Small intestine (tissue), 16 donors: Measurements from ENCODE around the gene LRP1. TPM values are rescaled to one million over a fixed set of nuclear protein-coding genes. Genes with fewer than 3 reads are reported as not detected.

Source experiments
- DNase-seq, 2 donors: peaks; one replicate each; pipeline versions ENCODE4 v3.0.0 to v3.0.0-alpha.2; 2013
- FAIRE-seq: peaks from 2 replicates; lab custom pipeline; 2012; peaks lifted over from hg19 to GRCh38; lab: Jason Lieb, UNC
- H3K27ac ChIP-seq, 3 donors: one replicate each; pipeline ENCODE4 v1.5.1; 2013; ENCODE audit warnings: low read length in 2 of 3, mild to moderate bottlenecking in 2 of 3, control low read depth in 1 of 3, inconsistent platforms in 1 of 3, low read depth in 1 of 3, moderate library complexity in 1 of 3
- H3K27me3 ChIP-seq, 3 donors: one replicate each; pipeline ENCODE4 v1.6.1; 2013; ENCODE audit warnings: low read length in 3 of 3, inconsistent platforms in 1 of 3; ENCODE audit not compliant: control insufficient read depth in 3 of 3, insufficient read depth in 3 of 3
- H3K36me3 ChIP-seq, 3 donors: one replicate each; pipeline ENCODE4 v1.6.1; 2013; ENCODE audit warnings: low read length in 3 of 3, inconsistent platforms in 1 of 3, low read depth in 1 of 3, mild to moderate bottlenecking in 1 of 3, moderate library complexity in 1 of 3; ENCODE audit not compliant: control insufficient read depth in 3 of 3, insufficient read depth in 2 of 3
- H3K4me1 ChIP-seq, 3 donors: one replicate each; pipeline ENCODE4 v1.6.1; 2013; ENCODE audit warnings: low read length in 2 of 3, inconsistent platforms in 1 of 3, low read depth in 1 of 3, mild to moderate bottlenecking in 1 of 3, moderate library complexity in 1 of 3; ENCODE audit not compliant: control insufficient read depth in 3 of 3, insufficient read depth in 2 of 3
- H3K4me3 ChIP-seq, 3 donors: one replicate each; pipeline ENCODE4 v1.5.1; 2013; ENCODE audit warnings: low read length in 3 of 3, control low read depth in 1 of 3, inconsistent platforms in 1 of 3, low read depth in 1 of 3, mild to moderate bottlenecking in 1 of 3, moderate library complexity in 1 of 3
- H3K9me3 ChIP-seq, 2 donors: one replicate each; pipeline ENCODE4 v1.6.1; 2013; ENCODE audit warnings: low read depth in 1 of 2, low read length in 1 of 2; ENCODE audit not compliant: control insufficient read depth in 2 of 2, insufficient read depth in 1 of 2
- WGBS, 3 donors: extraction: QIAGEN DNeasy Blood & Tissue Kit; methylation state at CpG; one replicate each; pipeline ENCODE4 v1.1.7; 2013; 5-methylcytosine and 5-hydroxymethylcytosine counted together
- long read RNA-seq, 10 donors: transcript quantifications; one replicate each; lab custom pipeline, GENCODE V29; 2026
- polyA plus RNA-seq, 4 donors: library from polyadenylated mRNA; stranded (reverse) in 3 of 4; unstranded in 1 of 4; fragments of 200-250 nt in 3 of 4; fragments of 120-200 nt in 1 of 4; gene quantifications; one replicate each; pipeline versions ENCODE4 v1.2.1 to v1.2.3, GENCODE V29; 2013
- donor health status: healthy with polysubstance abuse.
- donor health status: control.
- donor health status: control.
- donor health status: Bipolar disorder and iron deficiency.
- donor health status: healthy.

LRP1 gene
- polyA plus RNA-seq = 10 to 100 TPM; 24.3 to 55.3 (median 41.6) TPM
- long read RNA-seq, donor 1, partial matches to known transcripts = 18 of 18 reads
- long read RNA-seq, donor 1, other reads (novel, unspliced or antisense) = 0 of 18 reads
- long read RNA-seq, donor 2, partial matches to known transcripts = 20 of 21 reads
- long read RNA-seq, donor 2, other reads (novel, unspliced or antisense) = 0 of 21 reads
- long read RNA-seq, donor 3, partial matches to known transcripts = 13 of 14 reads
- long read RNA-seq, donor 3, other reads (novel, unspliced or antisense) = 0 of 14 reads
- long read RNA-seq, donor 4 = 0 reads
- long read RNA-seq, donor 5, partial matches to known transcripts = 13 of 14 reads
- long read RNA-seq, donor 5, other reads (novel, unspliced or antisense) = 0 of 14 reads
- long read RNA-seq, donor 6 = 0 reads
- long read RNA-seq, donor 7 = 0 reads
- long read RNA-seq, donor 8 = 0 reads
- long read RNA-seq, donor 9 = 0 reads
- long read RNA-seq, donor 10, partial matches to known transcripts = 44 of 45 reads
- long read RNA-seq, donor 10, other reads (novel, unspliced or antisense) = 0 of 45 reads

- Histone ChIP-seq H3K9me3 (no peaks in the 10 kb centered on the region), H3K4me3 (peak within 1 kb of the TSS; percentile 66 to 78 (median 76)), H3K4me1 (peaks cover 1 to 42% (median 11%) of the 10 kb centered on the region in 3 donors), H3K27me3 (no peaks in the 10 kb centered on the region), H3K27ac (peak within 1 kb of the TSS; percentile 90 to 99 (median 97)), H3K36me3 (peaks cover 0 to 16% (median 0%) of the 10 kb centered on the region in 3 donors)
- DNase-seq (peak; percentile 84 to 93), FAIRE-seq (no peak)
- 0 to 1% (median 0%) methylated on average over 47 to 57 of the region's 57 CpGs for WGBS, 3 donors
These were observed at the start of gene LRP1 for GRCh38 chr12:57127726-57128518. LRP1 (plus strand) TSS chr12:57128483; CDS start chr12:57128965, 482 bp downstream.

GRCh38 chr12:57078519-57079404 is 49.5 kb upstream of the LRP1 start, which contains the start of gene NEMP1:
NEMP1 (minus strand) TSS chr12:57078791; CDS start chr12:57078745, 46 bp downstream.
- H3K27ac ChIP-seq = peak within 1 kb of the TSS; percentile 12 to 84 (median 83)
- DNase-seq (peak; percentile 99 to 100), FAIRE-seq (peak; percentile 93)
- peak within 1 kb of the TSS; percentile 70 to 78 (median 73) for H3K4me3 ChIP-seq
- no peaks in the 10 kb centered on the region for H3K27me3 ChIP-seq
- H3K36me3 ChIP-seq = peaks cover 0 to 9% (median 0%) of the 10 kb centered on the region in 3 donors
- H3K4me1 ChIP-seq = peaks cover 0 to 5% (median 4%) of the 10 kb centered on the region in 3 donors
- 0 to 1% (median 0%) methylated on average over 38 to 39 of the region's 39 CpGs for WGBS, 3 donors
- no peaks in the 10 kb centered on the region for H3K9me3 ChIP-seq

- FAIRE-seq = no peak
- Histone ChIP-seq H3K36me3 (peaks cover 0 to 9% (median 0%) of the 10 kb centered on the region in 3 donors), H3K27me3 (no peaks in the 10 kb centered on the region), H3K27ac (peak overlapping the region in 2 of 3 donors; percentile 83 to 84), H3K9me3 (no peaks in the 10 kb centered on the region), H3K4me3 (no peak overlapping the region), H3K4me1 (peaks cover 0 to 5% (median 4%) of the 10 kb centered on the region in 3 donors)
- no peak for DNase-seq
- WGBS, 3 donors = 75 to 84% (median 81%) methylated on average over 1 of the region's 1 CpG
These were observed 48.5 kb upstream of the LRP1 start for GRCh38 chr12:57079821-57080220.

- no peak for DNase-seq
- Histone ChIP-seq H3K27me3 (no peaks in the 10 kb centered on the region), H3K9me3 (no peaks in the 10 kb centered on the region), H3K36me3 (peaks cover 0 to 7% (median 0%) of the 10 kb centered on the region in 3 donors), H3K4me3 (no peak overlapping the region), H3K4me1 (peaks cover 0 to 13% (median 4%) of the 10 kb centered on the region in 3 donors), H3K27ac (no peak overlapping the region)
- no peak for FAIRE-seq
- 100% methylated on average over 1 of the region's 1 CpG for WGBS, 3 donors
These were observed 47.4 kb upstream of the LRP1 start for GRCh38 chr12:57080855-57081254.

GRCh38 chr12:57085999-57086492 is 42.2 kb upstream of the LRP1 start:
- Histone ChIP-seq H3K4me1 (peaks cover 0 to 25% (median 0%) of the 10 kb centered on the region in 3 donors), H3K27me3 (no peaks in the 10 kb centered on the region), H3K4me3 (peak overlapping the region in 1 of 3 donors; percentile 91), H3K27ac (peak overlapping the region in 2 of 3 donors; percentile 98 to 99), H3K36me3 (peaks cover 0 to 7% (median 0%) of the 10 kb centered on the region in 3 donors), H3K9me3 (no peaks in the 10 kb centered on the region)
- 30 to 66% (median 65%) methylated on average over 12 of the region's 12 CpGs for WGBS, 3 donors
- no peak for FAIRE-seq
- DNase-seq = peak in 1 of 2 donors; percentile 50

- Histone ChIP-seq H3K9me3 (no peaks in the 10 kb centered on the region), H3K4me1 (peaks cover 0 to 25% (median 0%) of the 10 kb centered on the region in 3 donors), H3K36me3 (peaks cover 0 to 12% (median 0%) of the 10 kb centered on the region in 3 donors), H3K4me3 (peak overlapping the region; percentile 43 to 91 (median 54)), H3K27ac (peak overlapping the region; percentile 58 to 99 (median 98)), H3K27me3 (no peaks in the 10 kb centered on the region)
- no peak for FAIRE-seq
- DNase-seq = peak in 1 of 2 donors; percentile 81
- WGBS, 3 donors = 1 to 5% (median 1%) methylated on average over 14 of the region's 14 CpGs
These were observed 41.7 kb upstream of the LRP1 start for GRCh38 chr12:57086493-57087009.

- H3K27ac ChIP-seq = peak overlapping the region; percentile 81 to 99 (median 98)
- peak; percentile 62 to 88 for DNase-seq
- H3K4me3 ChIP-seq = peak overlapping the region; percentile 53 to 91 (median 54)
- FAIRE-seq = no peak
- no peaks in the 10 kb centered on the region for H3K9me3 ChIP-seq
- no peaks in the 10 kb centered on the region for H3K27me3 ChIP-seq
- peaks cover 0 to 18% (median 2%) of the 10 kb centered on the region in 3 donors for H3K36me3 ChIP-seq
- WGBS, 3 donors = 1% methylated on average over 26 to 52 of the region's 52 CpGs
- H3K4me1 ChIP-seq = peaks cover 0 to 25% (median 0%) of the 10 kb centered on the region in 3 donors
These were observed 41.1 kb upstream of the LRP1 start for GRCh38 chr12:57087010-57087690.
